DOHH2 (cell line): Measurements from ENCODE around the gene DNAH10.

Source experiments
- H3F3A ChIP-seq: fragments of 200-600 bp; sonication (generic), shearing (Covaris generic); 2 replicates; pipeline ENCODE4 v1.6.0; 2016; ENCODE audit warnings: antibody characterized with exemption, mild to moderate bottlenecking; ENCODE audit not compliant: control insufficient read depth, insufficient read depth
- H3K27ac ChIP-seq: fragments of 200-600 bp; sonication (generic); 2 replicates; pipeline ENCODE4 v1.5.1; 2014; ENCODE audit warnings: low read depth, mild to moderate bottlenecking, low read length, moderate library complexity
- H3K27me3 ChIP-seq: fragments of 200-600 bp; sonication (generic); 2 replicates; pipeline ENCODE4 v1.6.1; 2014; ENCODE audit warnings: mild to moderate bottlenecking, low read length, mixed read lengths; ENCODE audit not compliant: control insufficient read depth
- H3K36me3 ChIP-seq: fragments of 200-600 bp; sonication (generic); 2 replicates; pipeline ENCODE4 v1.6.1; 2014; ENCODE audit warnings: mild to moderate bottlenecking, low read length, moderate library complexity, mixed read lengths; ENCODE audit not compliant: control insufficient read depth
- H3K4me1 ChIP-seq: fragments of 200-600 bp; sonication (generic); 2 replicates; pipeline ENCODE4 v1.6.1; 2014; ENCODE audit warnings: mild to moderate bottlenecking, low read length, mixed read lengths; ENCODE audit not compliant: control insufficient read depth
- H3K4me2 ChIP-seq: fragments of 200-600 bp; sonication (generic); 2 replicates; pipeline ENCODE4 v1.6.0; 2014; ENCODE audit warnings: mild to moderate bottlenecking, low read length, moderate library complexity
- H3K4me3 ChIP-seq: fragments of 200-600 bp; sonication (generic); 2 replicates; pipeline ENCODE4 v1.5.1; 2014; ENCODE audit warnings: mild to moderate bottlenecking, low read length, mixed read lengths
- H3K79me2 ChIP-seq: fragments of 200-600 bp; sonication (generic); 2 replicates; pipeline ENCODE4 v1.6.1; 2014; ENCODE audit warnings: mild to moderate bottlenecking, low read length, mixed read lengths; ENCODE audit not compliant: control insufficient read depth
- H3K9me2 ChIP-seq: fragments of 200-600 bp; sonication (generic); replicated peaks from 2 replicates; pipeline ENCODE4 v1.6.1; 2014; ENCODE audit warnings: mild to moderate bottlenecking, low read length, mixed read lengths; ENCODE audit not compliant: control insufficient read depth
- H3K9me3 ChIP-seq: fragments of 200-600 bp; sonication (generic); 2 replicates; pipeline ENCODE4 v1.6.1; 2014; ENCODE audit warnings: antibody characterized with exemption, low read length, mixed read lengths; ENCODE audit not compliant: control insufficient read depth, insufficient read depth
- H4K20me1 ChIP-seq: fragments of 200-600 bp; sonication (generic); 2 replicates; pipeline ENCODE4 v1.6.0; 2014; ENCODE audit warnings: low read depth, mild to moderate bottlenecking, antibody characterized with exemption, low read length, moderate library complexity; ENCODE audit not compliant: control insufficient read depth, insufficient read depth
- CTCF ChIP-seq: fragments of 200-600 bp; sonication (generic); IDR thresholded peaks from one replicate; pipeline ENCODE4 v1.5.1; 2014; ENCODE audit warnings: antibody characterized with exemption, mild to moderate bottlenecking, low read depth, low read length; ENCODE audit not compliant: poor library complexity, severe bottlenecking
- EZH2phosphoT487 ChIP-seq: fragments of 200-600 bp; sonication (generic); IDR thresholded peaks from 2 replicates; pipeline ENCODE4 v1.6.1; 2017; ENCODE audit warnings: borderline replicate concordance, mild to moderate bottlenecking, antibody characterized with exemption, low read length, moderate library complexity, mixed read lengths

The DNAH10 gene

GRCh38 chr12:123856681-123857080 is 94.6 kb downstream of the DNAH10 start:
- H3K9me3 ChIP-seq: no peaks in the 10 kb centered on the region
- H3F3A ChIP-seq: no peaks in the 10 kb centered on the region
- TF ChIP-seq CTCF: no peak
- no peaks in the 10 kb centered on the region for H3K9me2 ChIP-seq
- H4K20me1 ChIP-seq: no peaks in the 10 kb centered on the region
- no peak overlapping the region for H3K27ac ChIP-seq
- no peaks in the 10 kb centered on the region for H3K4me1 ChIP-seq
- no peaks in the 10 kb centered on the region for H3K36me3 ChIP-seq
- no peak overlapping the region for H3K4me3 ChIP-seq
- peaks cover 9% of the 10 kb centered on the region for H3K27me3 ChIP-seq
- no peaks in the 10 kb centered on the region for H3K79me2 ChIP-seq
- no peak overlapping the region for H3K4me2 ChIP-seq

- H3K9me2 ChIP-seq: no peaks in the 10 kb centered on the region
- H3K4me1 ChIP-seq: no peaks in the 10 kb centered on the region
- no peak overlapping the region for H3K4me3 ChIP-seq
- peaks cover 9% of the 10 kb centered on the region for H3K27me3 ChIP-seq
- no peaks in the 10 kb centered on the region for H3K79me2 ChIP-seq
- no peaks in the 10 kb centered on the region for H3K36me3 ChIP-seq
- H3K27ac ChIP-seq: no peak overlapping the region
- TF ChIP-seq EZH2phosphoT487 (no peak), CTCF (no peak)
- H4K20me1 ChIP-seq: no peaks in the 10 kb centered on the region
- no peaks in the 10 kb centered on the region for H3K9me3 ChIP-seq
- no peak overlapping the region for H3K4me2 ChIP-seq
- H3F3A ChIP-seq: no peaks in the 10 kb centered on the region
Measured at GRCh38 chr12:123858176-123858575, 96.1 kb downstream of the DNAH10 start.

- TF ChIP-seq CTCF (no peak), EZH2phosphoT487 (no peak)
- H3K4me2 ChIP-seq: no peak overlapping the region
- no peak overlapping the region for H3K4me3 ChIP-seq
- H3K79me2 ChIP-seq: no peaks in the 10 kb centered on the region
- H3K27ac ChIP-seq: no peak overlapping the region
- no peaks in the 10 kb centered on the region for H3F3A ChIP-seq
- H3K9me3 ChIP-seq: no peaks in the 10 kb centered on the region
- no peaks in the 10 kb centered on the region for H3K4me1 ChIP-seq
- no peaks in the 10 kb centered on the region for H3K9me2 ChIP-seq
- H3K36me3 ChIP-seq: no peaks in the 10 kb centered on the region
- H4K20me1 ChIP-seq: no peaks in the 10 kb centered on the region
- H3K27me3 ChIP-seq: peaks cover 9% of the 10 kb centered on the region
Measured at GRCh38 chr12:123859035-123859434, 96.9 kb downstream of the DNAH10 start.

- no peaks in the 10 kb centered on the region for H3K4me1 ChIP-seq
- no peak overlapping the region for H3K4me2 ChIP-seq
- H3K27me3 ChIP-seq: no peaks in the 10 kb centered on the region; the same call in 1 of the 2 replicates
- H3K36me3 ChIP-seq: no peaks in the 10 kb centered on the region
- H4K20me1 ChIP-seq: no peaks in the 10 kb centered on the region
- no peaks in the 10 kb centered on the region for H3K9me2 ChIP-seq
- no peak overlapping the region for H3K4me3 ChIP-seq
- H3K79me2 ChIP-seq: no peaks in the 10 kb centered on the region
- no peaks in the 10 kb centered on the region for H3F3A ChIP-seq
- no peaks in the 10 kb centered on the region for H3K9me3 ChIP-seq
- H3K27ac ChIP-seq: no peak overlapping the region
- no peak for TF ChIP-seq EZH2phosphoT487
Measured at GRCh38 chr12:123860377-123860776, 98.3 kb downstream of the DNAH10 start.
